Activated CD8-positive, alpha-beta memory T cell treated with anti-CD3 and anti-CD28 coated beads, Interleukin-2, amount 50 U/mL, for 24 hours (primary cell): ENCODE results near the gene VPS13D.

Experiments used
- DNase-seq: peaks from one replicate; pipeline ENCODE4 v3.0.0-alpha.2; 2020; ENCODE audit errors: extremely low read depth

Gene VPS13D

DNA sequence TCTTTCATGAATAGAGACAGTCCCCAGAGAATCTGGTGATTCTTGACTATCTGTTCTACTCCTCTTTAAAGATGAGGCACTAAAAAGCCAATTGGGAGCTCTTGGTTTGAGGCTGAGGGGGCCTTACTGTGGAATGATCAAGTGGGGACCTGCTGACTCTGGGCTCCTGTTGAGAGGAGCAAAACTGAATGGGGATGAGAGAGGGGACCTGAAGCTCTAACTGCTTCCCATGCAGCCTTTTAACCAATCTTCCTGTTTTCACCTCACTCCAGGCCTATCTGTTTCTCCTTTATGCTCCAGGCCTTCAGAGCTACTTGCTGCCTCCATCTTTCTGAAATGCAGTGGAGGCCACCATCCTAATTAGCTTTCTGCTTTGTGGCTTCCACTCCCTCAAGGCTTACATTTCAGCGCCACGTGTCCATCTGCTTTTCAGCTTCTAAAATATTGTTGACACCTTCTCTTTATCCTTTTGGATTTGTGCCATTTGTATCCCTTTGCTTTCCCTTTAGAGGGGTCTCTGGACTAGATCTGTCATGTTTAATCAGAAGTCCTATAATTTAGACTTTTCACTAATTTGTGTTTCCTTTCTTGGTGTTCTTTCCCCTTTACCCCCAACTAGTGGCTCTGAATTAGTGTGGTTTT is 242.4 kb downstream of the VPS13D start:
- no peak for DNase-seq

DNA sequence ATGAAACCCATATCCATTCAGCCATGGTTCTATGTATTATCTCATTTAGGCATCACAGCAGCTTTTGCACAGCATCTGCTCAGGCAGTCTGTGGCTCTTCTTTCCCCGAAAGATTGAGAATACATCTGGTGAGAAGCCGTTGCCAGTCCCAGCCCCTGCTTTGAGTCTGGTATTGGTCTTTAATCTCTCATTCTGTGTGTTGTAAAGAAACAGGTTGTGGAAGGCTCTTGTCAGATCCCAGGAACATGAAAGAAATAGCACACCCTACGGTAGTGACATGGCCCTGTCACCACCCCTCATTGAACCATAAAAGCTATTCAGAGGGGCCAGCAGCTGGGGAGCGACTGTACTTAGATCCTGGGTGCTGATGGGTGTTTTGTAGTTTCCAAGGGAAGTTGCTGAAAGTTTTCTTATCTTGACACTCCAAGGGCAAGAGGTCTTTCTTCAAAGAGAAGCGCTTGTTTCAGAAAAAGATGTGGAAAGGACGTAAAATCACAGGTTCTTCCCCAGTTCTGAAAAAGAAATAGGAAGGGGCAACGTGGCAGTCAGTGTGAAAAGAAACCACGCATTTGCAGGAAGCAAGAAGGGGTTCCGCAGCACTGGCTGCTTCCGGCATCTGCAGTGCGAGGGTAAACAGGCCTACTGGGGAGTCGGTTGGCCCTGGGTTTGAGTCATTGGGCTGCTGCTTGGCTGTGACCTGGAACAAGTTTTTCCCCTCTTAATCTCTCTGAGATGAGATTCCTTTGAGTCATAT is 243.1 kb downstream of the VPS13D start:
- peak; percentile 61 for DNase-seq

DNA sequence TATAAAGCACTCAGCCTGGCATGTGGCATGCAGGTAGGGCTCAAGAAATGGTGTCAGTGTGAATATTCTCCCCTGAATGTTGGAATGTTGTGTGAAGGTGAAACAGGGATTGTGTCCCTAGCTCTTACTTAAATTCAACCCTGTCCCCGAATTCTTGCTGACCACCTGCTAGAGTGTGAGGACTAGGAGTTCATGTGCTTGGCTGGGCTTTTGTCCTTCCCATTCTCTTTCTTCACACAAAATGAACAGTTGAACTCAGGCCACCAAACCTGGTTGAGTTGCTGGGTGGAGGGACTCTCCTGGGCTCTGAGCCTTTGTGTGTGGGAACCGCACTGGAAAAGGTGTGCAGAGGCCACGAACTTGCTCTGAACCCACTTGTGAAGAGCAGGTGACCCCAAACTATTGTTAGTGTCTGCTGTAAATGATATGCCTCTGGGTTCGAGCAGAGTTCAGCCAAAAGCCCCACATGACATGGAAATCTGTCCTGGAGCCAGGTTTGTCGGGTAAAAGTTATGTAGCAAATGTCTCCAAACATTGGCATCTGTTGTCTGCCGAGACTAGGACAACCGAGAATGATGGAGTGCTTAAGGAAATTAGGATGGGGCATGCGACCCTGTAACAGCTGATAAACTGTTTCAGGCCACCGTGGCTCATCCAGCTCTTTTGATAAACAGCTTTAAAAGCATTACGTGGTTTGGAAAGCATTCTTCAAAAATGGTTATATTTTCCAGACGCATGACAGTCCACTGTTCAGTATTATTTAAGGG is 243.9 kb downstream of the VPS13D start:
- DNase-seq: no peak

DNA sequence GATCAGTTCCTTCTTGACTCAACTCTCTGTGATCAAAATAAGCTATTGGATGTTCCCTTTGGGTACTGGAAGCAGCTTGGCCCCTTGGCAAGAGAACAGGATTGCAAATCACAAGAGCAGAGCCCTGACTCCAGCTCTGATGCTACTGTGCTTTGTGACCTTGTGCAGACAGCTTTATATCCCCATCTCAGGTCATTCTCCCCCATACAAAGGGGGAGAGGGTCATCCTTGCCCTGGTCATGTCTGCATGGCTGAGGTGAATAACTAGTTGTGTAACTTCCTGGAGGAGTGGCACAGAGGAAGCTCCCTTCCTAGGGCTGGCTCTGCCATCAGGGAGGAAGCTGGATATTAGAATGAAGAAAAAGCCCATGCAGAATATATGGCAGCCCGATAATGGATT is 245.3 kb downstream of the VPS13D start:
- no peak for DNase-seq

DNA sequence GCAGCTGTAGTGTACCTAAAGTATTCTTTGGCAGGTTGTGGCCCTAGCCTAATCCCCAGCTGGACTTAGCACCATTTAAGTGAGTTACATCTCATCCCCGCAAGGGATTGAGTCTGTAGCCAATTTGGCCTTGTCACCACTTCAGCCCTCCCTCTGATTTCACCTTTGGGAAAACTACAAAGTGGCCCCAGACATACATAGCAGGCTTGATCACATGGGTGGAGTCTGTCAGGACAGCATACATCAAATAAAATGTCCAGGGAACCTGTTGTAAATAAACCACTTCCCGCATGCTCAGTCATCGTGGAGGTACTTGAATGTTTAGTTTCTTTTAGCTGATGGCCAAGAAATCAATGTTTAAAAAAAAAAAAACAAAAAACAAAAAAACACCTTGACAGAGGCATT is 245.7 kb downstream of the VPS13D start:
- DNase-seq: no peak

DNA sequence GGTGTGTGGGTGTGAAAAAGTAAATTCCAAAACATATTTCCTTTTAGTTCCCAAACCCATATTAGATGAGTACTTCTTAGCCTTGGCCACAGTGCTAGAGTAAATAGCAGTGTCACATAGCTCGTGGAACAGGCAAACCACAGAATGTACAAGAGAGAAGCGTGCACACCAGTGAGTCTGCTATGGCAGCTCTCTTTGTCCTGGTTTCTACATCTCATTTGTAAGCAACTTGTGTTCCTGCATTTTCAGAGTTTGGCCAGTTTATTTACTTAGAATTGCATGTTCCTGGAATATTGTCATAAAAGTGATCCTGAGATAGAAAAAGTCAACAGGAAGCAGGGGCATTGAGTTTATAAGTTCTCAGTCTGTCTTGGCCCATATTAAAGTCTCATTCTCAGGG is 246.1 kb downstream of the VPS13D start:
- DNase-seq: no peak

DNA sequence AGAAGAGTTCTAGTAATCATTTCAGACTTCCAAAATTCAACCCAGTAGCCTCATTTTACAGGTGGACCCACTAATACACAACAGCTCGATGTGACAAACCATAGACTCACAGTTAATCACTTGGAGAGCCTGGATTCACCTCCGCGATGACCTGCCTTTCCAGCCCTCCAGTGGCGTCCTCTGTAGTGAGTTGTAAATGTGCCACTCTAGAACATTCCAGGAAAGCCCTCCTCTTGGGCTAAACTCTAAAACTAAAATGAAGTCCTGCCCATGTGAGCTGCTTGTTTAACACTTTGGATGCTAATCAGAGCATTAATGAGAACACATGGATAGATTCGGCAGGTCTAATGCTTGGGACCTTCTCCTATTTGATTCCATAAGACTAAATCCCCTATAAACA is 247.5 kb downstream of the VPS13D start:
- DNase-seq: no peak

DNA sequence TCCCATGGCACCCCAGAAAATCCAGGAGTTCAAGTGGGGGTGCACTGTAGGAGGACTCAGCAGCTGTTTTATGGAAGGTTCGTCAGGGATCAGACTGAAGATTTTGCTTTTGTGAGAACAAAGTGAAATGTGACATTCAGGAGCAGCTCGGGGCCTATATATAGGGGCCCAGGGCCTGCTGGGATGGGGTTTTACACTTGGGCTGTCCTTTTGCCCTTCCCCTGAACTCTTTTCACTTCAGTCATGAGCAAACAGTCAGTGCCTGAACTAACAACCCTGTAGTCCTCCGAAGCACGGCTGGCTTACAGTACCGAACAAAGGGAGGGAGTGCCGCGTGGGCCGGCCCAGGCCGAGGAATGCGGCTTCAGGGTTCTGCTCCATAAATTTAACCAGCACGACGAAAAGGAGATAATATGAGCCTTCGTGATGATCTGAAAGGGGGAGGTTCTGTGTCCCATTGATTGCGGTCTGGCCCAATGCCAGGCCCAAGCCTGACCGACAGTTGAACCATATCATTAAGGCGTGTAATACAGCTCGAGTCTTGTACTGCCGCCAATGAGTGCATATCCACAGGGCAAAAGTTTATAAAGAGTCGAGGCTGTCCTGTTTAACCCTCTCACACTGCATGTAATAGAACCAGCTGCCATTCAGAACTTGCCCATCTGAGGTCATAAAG is 248.2 kb downstream of the VPS13D start:
- no peak for DNase-seq

DNA sequence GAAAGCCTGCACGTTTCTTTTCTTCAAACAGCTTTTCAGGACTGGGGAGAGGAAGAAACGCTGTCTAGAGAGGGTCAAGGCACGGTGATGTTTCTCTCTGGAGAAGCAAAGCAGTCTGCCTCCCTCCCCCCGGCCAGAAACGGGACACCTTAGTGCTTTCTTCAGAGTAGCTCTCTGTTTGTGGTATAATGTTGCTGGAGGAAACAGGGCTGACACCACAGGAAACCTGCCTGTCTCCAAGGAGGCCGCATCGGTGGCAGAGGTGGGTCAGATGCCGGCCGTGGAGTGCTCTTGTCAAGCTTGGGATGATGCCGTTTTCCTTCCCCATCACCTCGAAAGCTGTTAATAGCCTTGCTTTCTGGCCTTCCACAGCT is 248.8 kb downstream of the VPS13D start:
- DNase-seq: no peak

DNA sequence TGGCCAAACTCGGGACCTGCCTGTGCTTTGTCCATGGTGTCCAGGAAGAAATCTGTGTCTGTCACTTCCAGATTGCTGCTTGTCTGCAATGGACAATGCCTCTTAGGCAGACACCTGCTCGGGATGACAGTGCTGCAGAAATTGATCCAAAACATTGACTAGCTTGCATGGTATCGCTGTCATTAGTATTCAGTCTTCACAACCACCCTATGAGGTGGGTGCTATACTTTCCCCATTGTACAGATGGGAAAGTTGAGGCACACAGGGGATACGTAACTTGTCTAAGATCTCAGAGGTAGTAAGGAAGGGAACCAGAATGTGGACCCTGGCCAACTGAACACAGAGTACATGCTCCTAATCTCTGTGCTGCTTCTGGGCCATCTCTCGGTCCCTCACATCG is 249.5 kb downstream of the VPS13D start:
- no peak for DNase-seq

DNA sequence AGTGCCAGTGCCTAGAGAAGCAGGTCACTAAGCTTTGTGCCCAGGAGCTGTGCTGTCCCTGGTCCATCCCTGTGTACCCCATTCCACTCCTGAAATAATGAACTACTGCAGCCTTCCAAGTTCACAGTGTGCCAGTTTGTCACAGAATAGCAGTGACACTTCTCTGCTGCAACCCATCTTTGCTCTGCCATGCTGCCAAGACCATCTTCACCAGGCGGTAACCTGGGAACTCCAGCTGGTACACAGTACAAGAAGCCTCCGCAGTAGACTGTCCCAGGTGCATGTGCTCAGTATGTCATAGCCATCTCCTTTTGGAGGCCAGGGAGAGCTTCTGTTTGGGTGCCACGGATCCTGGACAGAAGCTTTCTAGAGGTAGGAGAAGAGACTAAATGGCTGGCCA is 250.2 kb downstream of the VPS13D start:
- DNase-seq: no peak

DNA sequence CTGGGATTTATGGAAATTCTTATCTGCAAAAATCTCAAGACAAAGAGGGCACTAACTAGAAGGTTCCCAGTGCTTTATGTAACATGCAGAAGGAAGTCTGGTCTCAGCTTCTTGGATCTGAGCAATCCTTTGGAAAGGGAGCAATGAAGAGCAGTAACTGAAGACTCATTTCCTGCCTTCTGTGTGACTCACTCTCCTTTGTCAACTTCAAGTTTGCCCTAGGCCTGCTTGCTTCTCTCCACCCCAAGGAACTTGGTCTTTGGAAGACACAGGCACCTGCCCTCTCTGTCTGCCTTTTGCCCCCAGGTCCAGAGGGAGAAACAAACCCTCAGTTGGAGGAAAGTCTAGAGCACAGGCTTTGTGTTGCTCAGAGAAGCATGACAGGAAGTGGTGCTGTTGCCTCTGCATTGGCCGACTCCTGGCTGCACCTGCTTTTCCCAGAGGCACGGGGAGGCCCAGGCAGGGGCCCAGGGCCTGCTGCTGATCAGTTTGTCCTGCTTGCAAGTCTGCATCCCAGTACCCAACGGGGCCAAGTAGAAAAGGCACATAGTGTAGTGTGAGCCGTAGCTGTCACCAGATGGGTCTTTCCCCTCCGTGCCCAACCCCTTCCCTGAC is 251.0 kb downstream of the VPS13D start:
- DNase-seq: no peak

DNA sequence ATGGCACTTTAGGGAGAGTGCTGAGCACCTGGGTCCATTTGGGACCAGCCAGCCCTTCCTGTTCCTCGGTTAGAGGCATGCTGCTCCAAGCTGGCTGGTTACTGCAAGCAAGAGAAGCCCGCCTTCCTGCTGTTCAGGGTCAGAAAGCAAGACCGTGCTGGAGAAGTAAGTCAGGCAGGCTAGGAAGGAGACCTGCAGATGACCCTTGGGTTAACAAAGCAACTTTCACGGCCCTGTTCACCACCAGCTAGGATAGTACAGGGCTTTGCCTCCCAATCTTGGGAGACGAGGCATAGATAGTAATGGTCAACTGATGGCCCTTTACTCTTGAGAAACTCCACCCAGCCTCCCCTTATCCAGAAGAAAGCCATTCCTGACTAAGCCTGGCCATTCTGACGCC is 252.1 kb downstream of the VPS13D start:
- DNase-seq: no peak

DNA sequence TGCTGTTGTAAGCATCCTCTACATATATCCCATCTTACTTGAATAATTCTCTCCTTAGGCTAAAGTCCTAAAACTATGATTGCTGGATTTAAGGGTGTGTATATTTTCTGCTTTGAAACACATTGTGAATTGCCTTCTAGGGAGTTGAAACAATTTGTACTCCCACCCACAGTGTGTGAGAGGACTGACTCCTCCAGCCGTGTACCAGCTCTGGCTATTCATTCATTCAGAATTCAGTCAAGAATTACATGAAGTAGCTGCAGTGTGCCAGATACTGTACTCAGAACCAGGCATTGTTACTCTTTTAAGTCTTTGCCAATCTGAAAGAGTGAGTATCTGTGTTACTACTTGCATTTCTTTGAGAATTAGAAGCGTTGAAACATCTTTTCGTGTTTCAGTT is 253.2 kb downstream of the VPS13D start:
- no peak for DNase-seq

DNA sequence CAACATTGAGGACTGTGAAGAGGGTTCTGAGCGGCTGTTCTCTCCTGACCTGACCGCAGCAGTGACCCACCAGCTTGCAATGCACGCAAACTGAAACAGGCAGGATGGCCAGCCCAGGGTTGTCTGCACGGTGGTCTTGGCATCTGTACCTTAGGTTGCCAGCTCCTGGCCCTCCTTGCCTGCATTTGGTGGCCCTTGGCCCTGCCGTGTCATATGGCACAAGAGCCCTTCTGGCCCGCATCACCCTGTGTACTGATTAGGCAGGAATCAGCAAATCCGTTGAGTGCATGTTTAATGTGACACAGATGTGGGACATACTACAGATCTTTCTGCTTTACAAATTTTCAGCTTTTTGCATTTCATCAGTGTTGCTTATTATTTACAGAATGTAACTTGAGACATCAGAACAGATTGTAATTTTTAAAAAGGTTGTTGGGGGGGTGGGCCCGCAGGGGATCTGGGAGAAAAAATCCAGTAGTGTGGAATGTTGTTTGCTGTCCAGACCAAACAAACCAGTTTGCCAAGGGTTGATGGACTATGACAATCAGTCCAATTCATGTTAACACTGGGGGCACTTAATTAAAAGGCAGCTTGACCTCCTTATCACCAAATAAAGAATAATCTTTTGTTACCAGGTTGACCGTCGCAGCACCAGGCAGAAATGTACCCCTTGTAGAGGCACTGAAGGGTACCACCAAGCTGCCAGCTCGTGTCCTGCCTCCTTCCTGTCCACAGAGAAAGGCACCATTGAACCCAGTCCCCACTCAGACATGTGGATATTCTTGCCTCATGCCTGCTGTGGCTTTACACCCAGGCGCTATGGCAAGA is 255.6 kb downstream of the VPS13D start:
- no peak for DNase-seq

DNA sequence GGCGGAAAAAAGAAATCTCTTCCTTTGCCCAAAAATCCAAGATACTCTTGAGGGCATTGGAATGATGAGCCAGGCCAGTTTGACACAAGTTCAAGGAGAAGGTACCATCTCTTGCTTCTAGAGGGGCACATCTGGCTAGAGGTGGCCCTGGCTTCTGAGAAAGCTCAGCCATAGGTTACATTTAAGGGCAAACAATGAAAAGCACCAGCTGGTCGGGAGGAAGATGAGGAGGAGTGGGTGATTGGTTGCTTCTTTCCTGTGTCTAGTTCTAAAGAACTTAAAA is 256.2 kb downstream of the VPS13D start:
- no peak for DNase-seq

DNA sequence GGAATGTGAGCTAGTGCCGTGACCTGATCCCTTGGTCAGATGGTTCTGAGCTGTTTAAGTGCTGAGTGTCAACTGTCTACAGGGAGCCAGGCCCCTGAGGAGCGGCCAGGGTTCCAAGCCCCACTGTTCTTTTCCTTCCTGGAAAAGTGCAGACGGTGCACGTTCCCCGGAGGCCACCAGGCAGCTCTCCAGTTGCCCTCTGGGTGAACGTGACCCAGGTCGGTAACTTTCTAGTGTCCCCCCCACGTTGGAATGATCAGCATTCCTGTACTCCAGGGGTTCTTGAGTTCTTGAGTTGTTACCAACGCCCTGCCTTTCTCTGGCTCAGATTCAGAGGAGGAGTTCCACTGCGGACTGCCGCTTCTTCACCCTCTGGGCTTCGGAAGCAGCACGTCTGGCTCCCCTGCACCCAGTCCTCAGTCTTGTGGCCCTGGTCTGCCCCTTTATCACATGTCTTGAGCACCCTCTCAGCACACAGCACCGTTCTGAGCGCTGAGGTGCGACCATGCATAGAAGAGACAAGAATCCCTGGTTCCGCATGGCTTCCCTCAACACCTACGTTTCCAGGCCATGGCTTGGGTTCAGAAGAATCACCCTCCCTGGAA is 256.7 kb downstream of the VPS13D start:
- DNase-seq: no peak

DNA sequence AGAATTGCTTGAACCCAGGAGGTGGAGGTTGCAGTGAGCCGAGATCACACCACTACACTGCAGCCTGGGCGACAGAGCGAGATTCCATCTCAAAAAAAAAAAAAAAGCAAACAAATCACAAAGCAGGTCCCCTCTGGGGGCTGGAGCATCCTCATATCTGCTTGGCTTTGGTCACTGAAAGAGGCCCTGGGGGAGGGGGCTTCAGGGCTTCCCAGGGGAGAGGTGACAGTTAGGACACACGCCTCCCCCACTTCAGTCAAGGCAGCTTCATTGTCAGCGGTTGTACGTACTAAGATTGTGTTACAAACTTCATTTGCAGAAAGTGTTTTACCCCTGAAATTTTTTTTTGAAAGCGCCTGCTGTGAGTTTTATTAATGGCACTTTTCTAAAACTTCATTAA is 257.7 kb downstream of the VPS13D start:
- DNase-seq: no peak

DNA sequence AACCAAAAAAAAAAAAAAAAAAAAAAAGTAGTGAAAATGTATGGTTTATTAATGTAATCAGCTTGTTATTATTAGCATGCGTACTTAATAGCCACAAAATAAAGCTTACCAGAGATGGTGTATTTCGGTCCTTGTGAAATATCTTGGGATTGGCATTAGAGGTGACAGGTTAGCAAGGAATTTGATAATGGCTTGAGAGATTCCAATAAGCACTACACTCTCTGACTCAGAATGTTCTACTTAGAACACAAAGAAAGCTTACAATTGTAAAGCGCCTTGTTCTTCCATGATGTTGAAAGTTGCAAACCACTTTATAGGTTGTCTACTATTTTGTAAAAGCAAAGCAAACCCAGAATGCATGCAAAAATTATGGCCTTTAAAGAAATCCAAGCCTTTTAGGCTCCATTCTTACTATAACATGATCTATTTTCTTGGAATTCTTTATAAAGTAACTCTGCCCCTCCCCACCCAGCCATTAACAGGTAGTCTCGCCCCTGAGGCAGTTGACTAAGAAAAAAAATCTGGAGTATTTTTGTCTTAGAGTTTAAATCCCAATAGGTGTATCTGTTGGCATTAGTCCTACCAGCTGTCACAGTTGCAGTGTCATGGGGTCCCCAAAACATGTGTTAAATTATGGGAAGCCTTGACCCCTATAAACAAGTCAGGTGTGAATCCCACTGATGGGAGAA is 259.0 kb downstream of the VPS13D start:
- DNase-seq: no peak

DNA sequence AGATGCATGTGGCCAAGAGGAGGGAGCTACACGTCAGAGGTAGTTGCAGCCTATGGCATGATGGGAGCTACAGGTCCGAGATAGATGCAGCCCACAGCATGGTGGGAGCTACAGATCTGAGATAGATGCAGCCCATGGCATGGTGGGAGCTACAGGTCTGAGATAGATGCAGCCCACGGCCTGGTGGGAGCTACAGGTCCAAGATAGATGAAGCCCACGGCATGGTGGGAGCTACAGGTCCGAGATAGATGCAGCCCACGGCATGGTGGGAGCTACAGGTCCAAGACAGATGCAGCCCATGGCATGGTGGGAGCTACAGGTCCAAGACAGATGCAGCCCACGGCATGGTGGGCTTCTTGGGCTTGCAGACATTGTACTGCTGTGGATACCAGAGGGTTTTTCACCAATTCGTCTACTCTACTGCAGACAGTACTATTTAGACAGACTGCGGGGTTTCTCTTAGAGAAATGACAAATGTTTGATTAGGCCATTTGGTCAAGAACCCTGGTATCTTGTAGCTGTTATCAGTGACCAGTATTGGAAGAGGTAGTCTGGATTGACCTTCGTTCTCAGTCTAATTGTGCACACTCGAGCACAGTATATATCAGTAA is 260.8 kb downstream of the VPS13D start:
- no peak for DNase-seq
